ENCODE results near the gene AQR.
"Not testable (repeated sequence)": the region's sequence is repeated elsewhere in the genome, so short reads cannot be mapped to it uniquely, and the experiment has no call there.

Gene AQR

DNA sequence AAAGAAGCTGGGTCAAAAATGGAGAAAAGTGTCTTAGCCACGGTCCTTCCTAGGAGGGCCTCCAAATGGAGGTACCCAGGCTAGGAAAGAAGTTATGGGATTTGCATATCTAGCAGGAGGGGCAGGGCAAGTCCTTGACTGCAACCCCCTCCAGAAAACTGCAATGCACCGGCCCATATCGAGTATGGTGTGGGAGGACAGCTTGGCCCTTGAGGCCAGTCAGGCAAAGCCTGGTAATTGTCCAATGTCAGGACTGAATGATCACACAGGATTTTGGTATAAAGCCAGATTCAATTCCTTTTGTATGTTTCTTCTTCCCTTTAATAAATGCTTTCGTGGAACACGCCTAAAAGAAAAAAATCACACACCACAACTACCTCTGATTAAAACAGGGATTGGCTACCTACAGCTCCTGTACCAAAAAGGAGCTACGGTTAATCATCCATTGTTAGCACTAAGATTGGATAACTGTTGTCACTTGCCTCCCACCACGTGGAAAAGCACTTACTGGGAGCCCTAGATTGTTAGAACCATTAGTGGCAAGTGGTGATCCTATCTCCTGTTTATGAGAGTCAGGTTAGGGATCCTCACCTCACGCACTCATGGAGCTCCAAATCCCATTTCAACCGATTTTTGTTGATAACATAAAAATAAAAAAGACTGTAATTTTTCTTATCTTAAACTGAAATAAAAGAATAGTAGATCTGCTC is 17.4 kb upstream of the AQR start:
- H3K36me3 Mint-ChIP-seq (ENCODE audit: low read depth): peaks cover 37% of the 10 kb centered on the region
- H3K27ac Mint-ChIP-seq: peak overlapping the region; percentile 100
- intact Hi-C loops (cut with micrococcal nuclease): loop anchor here (5.0 kb wide), 1 partner anchor 560 kb away; the partner anchor contains the start of gene DPH6
- no peaks in the 10 kb centered on the region for H3K9me3 Mint-ChIP-seq
- H3K4me1 Mint-ChIP-seq (ENCODE audit: low read depth): peaks cover 25% of the 10 kb centered on the region
- peak overlapping the region; percentile 93 for H3K4me3 Mint-ChIP-seq
- H3K27me3 Mint-ChIP-seq: no peaks in the 10 kb centered on the region

DNA sequence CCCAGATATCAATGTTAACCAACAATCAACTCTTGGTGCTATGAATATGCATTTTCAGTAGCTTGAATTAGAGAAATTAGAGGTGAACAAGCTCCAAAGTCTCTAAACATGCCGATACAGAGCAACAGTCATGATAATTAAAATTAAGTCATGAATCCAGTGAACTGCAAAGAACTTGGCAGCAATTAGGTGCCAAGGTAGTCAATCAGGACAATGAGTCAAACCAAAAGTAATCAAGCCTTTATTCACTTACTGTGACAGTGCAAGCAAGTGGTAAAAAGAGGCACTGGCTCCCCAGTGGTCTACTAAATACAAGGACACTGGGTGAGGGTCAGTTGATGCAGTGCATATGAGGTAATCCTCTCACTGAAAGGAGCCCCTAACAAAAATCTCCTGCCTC is 16.8 kb upstream of the AQR start:
- Mint-ChIP-seq H3K27ac (no peak overlapping the region), H3K4me3 (peak overlapping the region; percentile 93), H3K27me3 (no peaks in the 10 kb centered on the region), H3K9me3 (no peaks in the 10 kb centered on the region), H3K36me3 (ENCODE audit: low read depth) (peaks cover 43% of the 10 kb centered on the region), H3K4me1 (ENCODE audit: low read depth) (peaks cover 25% of the 10 kb centered on the region)
- intact Hi-C loops (cut with micrococcal nuclease): loop anchor here (5.0 kb wide), 1 partner anchor 561 kb away; the partner anchor contains the start of gene DPH6

DNA sequence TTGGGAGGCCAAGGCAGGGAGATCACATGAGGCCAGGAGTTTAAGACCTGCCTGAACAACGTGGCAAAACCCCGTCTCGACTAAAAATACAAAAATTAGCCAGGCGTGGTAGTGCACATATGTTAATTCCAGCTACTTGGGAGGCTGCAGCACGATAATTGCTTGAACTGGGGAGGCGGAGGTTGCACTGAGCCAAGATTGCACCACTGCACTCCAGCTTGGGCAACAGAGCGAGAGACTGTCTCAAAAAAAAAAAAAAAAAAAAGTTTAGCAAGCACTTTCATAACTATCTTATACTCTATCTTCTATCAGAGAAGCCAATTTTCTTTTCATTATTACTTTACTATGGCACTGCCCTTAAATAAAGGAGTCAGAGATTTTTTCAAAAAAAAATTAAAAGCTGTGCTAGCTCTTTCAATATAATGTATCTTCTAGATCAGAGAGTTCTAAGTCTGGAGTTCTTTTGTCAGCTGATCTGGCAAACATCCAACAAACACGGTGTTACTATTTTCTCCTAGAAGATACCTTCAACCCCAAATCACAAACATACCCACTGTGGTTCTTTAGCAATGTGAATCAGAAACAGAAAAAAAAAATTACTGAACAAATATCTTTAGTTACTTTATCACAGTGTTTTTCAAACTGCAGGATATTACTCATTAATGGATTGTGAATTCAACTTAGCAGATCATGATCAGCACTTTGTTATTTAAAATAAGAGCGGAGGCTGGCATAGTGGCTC is 15.5 kb upstream of the AQR start:
- intact Hi-C loops (cut with micrococcal nuclease): loop anchor here (5.0 kb wide), 1 partner anchor 562 kb away; the partner anchor contains the start of gene DPH6
- no peaks in the 10 kb centered on the region for H3K9me3 Mint-ChIP-seq
- H3K4me3 Mint-ChIP-seq: no peak overlapping the region
- no peaks in the 10 kb centered on the region for H3K27me3 Mint-ChIP-seq
- H3K36me3 Mint-ChIP-seq (ENCODE audit: low read depth): peaks cover 46% of the 10 kb centered on the region
- peak overlapping the region; percentile 15 for H3K27ac Mint-ChIP-seq
- H3K4me1 Mint-ChIP-seq (ENCODE audit: low read depth): peaks cover 25% of the 10 kb centered on the region

DNA sequence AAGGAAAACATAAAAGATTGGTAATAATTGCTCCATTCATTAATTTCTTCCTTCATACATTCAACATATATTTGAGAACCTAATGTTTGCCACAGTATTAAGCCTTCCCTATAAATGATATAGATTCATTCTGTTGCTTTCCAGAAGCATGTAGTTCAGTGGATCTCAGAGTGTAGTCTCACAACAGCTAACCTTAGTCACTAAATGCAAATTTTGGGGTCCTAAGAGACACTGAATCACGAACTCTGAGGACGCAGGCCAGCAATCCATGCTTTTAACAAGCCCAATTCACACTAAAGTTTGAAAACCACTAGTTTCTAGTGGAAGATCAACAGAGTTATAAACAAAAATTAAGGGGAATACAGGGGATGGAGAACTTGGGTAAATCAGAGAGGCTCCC is 7.2 kb upstream of the AQR start:
- Mint-ChIP-seq H3K36me3 (ENCODE audit: low read depth) (peaks cover 19% of the 10 kb centered on the region), H3K4me1 (ENCODE audit: low read depth) (no peaks in the 10 kb centered on the region), H3K4me3 (no peak overlapping the region), H3K9me3 (no peaks in the 10 kb centered on the region), H3K27me3 (no peaks in the 10 kb centered on the region), H3K27ac (no peak overlapping the region)
- intact Hi-C loops (cut with micrococcal nuclease): no loop called here

DNA sequence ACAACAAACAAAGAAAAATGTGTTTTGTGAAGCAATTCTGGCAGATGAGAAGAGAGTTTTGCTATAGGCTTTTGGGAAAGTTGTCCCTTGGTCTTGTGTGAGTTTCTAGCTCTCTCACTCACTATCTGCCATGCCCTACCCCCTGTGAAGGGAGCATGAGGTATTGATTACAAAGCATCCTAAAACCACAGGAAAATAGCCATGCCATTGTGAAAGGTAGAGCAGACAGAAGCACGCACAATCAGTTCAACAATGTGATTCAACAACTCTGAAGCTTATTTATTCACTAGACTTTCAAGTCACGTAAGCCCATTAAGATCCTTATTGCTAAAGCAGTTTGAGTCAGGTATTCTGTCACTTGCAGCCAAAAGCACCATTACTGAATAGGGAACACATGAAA is 6.5 kb upstream of the AQR start:
- Mint-ChIP-seq H3K4me3 (no peak overlapping the region), H3K27ac (no peak overlapping the region), H3K4me1 (ENCODE audit: low read depth) (no peaks in the 10 kb centered on the region), H3K9me3 (no peaks in the 10 kb centered on the region), H3K36me3 (ENCODE audit: low read depth) (peaks cover 12% of the 10 kb centered on the region), H3K27me3 (no peaks in the 10 kb centered on the region)
- intact Hi-C loops (cut with micrococcal nuclease): no loop called here

DNA sequence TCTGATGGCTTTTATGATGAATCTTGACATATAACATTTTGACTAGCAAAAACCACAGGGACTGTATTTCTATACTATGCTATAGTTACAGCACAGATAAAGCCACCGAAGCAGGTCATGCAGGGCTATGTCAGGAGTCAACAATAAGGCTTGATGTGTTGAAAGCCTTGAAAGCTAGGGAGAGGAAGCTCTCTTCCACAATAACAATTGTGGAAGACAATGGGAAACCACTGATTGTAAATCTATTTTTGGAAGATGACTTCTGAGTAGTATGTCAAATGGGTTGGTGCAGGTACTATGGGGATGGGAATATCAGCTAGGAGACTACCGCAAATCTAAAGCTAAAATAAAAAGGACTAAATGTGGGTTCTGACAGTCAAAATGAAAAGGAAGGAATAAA is 4.0 kb upstream of the AQR start:
- Mint-ChIP-seq H3K9me3 (no peaks in the 10 kb centered on the region), H3K27me3 (no peaks in the 10 kb centered on the region), H3K4me3 (no peak overlapping the region), H3K4me1 (ENCODE audit: low read depth) (peaks cover 11% of the 10 kb centered on the region), H3K36me3 (ENCODE audit: low read depth) (peaks cover 22% of the 10 kb centered on the region), H3K27ac (no peak overlapping the region)
- intact Hi-C loops (cut with micrococcal nuclease): no loop called here

DNA sequence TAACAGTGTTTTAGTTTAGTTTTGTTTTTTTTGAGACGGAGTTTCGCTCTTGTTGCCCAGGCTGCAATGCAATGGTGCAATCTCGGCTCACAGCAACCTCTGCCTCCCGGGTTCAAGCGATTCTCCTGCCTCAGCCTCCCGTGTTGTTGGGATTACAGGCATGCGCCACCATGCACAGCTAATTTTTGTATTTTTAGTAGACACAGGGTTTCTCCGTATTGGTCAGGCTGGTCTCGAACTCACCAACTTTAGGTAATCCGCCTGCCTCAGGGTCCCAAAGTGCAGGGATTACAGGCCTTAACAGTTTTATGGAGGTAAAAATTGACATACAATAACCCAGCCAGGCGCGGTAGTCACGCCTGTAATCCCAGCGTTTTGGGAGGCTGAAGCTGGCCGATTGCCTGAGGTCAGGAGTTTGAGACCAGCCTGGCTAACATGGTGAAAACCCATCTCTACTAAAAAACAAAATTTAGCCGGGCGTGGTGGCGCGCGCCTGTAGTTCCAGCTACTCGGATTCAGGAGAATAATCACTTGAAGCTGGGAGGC is 629 bp upstream of the AQR start:
- H3K27me3 Mint-ChIP-seq; intact Hi-C loops (cut with micrococcal nuclease); H3K9me3 Mint-ChIP-seq: not testable (repeated sequence)
- H3K4me1 Mint-ChIP-seq (ENCODE audit: low read depth): peaks cover 41% of the 10 kb centered on the region
- peak overlapping the region; percentile 99 for H3K4me3 Mint-ChIP-seq
- peak overlapping the region; percentile 95 for H3K27ac Mint-ChIP-seq
- H3K36me3 Mint-ChIP-seq (ENCODE audit: low read depth): peaks cover 33% of the 10 kb centered on the region

DNA sequence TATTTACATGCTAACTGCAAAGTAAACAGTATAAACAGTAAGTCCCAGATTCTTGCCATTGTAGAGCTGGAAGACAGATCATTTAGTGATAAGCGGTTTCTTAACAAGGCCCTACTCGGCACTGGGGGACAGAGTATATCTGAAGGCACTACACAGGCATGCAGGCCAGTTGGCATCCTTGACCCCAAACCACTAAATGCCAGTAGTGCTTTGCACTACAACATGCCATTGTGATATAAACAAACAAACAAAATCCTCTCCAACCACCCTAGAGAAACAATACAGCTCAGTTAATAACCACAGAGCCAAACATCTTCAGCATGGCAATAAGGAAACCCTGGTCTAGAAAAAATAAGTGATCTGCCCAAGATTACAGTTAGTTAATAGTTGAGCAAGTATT is 5.3 kb downstream of the AQR start:
- Mint-ChIP-seq H3K4me1 (ENCODE audit: low read depth) (peaks cover 46% of the 10 kb centered on the region), H3K4me3 (no peak overlapping the region), H3K36me3 (ENCODE audit: low read depth) (peaks cover 63% of the 10 kb centered on the region), H3K27ac (no peak overlapping the region), H3K9me3 (no peaks in the 10 kb centered on the region), H3K27me3 (no peaks in the 10 kb centered on the region)
- intact Hi-C loops (cut with micrococcal nuclease): loop anchor here (10.0 kb wide), 1 partner anchor 739 kb away; the partner anchor contains the start of gene EMC4

DNA sequence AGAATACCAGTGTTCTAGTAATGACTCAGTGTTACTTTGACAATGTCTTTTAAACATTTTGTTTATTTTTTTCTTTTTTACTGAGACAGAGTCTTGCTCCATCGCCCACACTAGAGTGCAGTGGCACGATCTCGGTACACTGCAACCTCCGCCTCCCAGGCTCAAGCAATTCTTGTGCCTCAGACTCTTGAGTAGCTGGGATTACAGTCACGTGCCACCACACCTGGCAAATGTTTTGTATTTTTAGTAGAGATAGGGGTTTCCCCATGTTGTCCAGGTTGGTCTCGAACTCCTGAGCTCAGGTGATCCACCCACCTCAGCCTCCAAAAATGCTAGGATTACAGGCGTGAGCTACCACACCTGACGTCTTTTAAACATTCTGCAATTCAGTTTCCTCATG is 15.7 kb downstream of the AQR start:
- Mint-ChIP-seq H3K36me3 (ENCODE audit: low read depth) (peaks cover 72% of the 10 kb centered on the region), H3K27me3 (no peaks in the 10 kb centered on the region), H3K27ac (no peak overlapping the region), H3K4me3 (no peak overlapping the region), H3K9me3 (no peaks in the 10 kb centered on the region), H3K4me1 (ENCODE audit: low read depth) (no peaks in the 10 kb centered on the region)
- intact Hi-C loops (cut with micrococcal nuclease): no loop called here

DNA sequence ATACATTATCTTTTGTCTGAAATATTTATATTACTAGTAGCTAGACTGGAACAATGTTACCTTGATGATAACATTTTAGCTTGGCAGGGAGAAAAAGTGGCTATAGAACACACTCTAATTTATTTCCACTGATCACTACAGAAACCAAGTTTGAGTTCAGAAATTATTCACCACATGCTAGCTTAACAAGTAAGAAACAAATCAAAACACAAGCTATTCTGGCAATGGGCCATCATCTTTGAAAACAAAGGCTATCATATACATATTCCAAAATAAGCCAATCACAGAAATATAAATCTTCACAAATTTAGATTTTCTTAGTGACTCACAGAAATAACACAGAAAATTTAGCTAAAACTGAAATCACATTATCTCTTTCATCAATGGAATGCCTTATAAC is 17.1 kb downstream of the AQR start:
- H3K9me3 Mint-ChIP-seq: no peaks in the 10 kb centered on the region
- intact Hi-C loops (cut with micrococcal nuclease): no loop called here
- no peaks in the 10 kb centered on the region for H3K27me3 Mint-ChIP-seq
- no peak overlapping the region for H3K4me3 Mint-ChIP-seq
- no peaks in the 10 kb centered on the region for H3K4me1 Mint-ChIP-seq (ENCODE audit: low read depth)
- peaks cover 74% of the 10 kb centered on the region for H3K36me3 Mint-ChIP-seq (ENCODE audit: low read depth)
- H3K27ac Mint-ChIP-seq: no peak overlapping the region

DNA sequence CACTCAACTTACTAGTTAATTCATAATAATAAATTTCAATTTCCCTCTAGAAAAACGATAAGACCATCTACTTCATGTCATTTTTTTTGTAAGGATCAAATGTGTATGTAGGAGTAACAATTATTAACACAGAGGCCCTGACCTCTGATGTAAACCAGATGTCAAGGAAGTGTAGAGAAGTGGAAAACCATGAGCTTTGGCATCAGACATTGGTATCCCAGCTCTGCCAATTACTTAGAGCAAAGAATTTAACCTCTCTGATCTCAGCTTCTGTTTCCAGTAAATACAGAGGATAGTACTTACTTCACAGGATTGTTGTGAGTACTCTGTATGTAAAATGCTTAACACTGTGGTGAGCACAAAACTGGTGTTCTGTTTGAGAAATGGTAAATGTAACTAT is 17.5 kb downstream of the AQR start:
- H3K4me3 Mint-ChIP-seq: no peak overlapping the region
- no peaks in the 10 kb centered on the region for H3K9me3 Mint-ChIP-seq
- no peaks in the 10 kb centered on the region for H3K27me3 Mint-ChIP-seq
- H3K36me3 Mint-ChIP-seq (ENCODE audit: low read depth): peaks cover 76% of the 10 kb centered on the region
- no peaks in the 10 kb centered on the region for H3K4me1 Mint-ChIP-seq (ENCODE audit: low read depth)
- no peak overlapping the region for H3K27ac Mint-ChIP-seq
- intact Hi-C loops (cut with micrococcal nuclease): no loop called here

DNA sequence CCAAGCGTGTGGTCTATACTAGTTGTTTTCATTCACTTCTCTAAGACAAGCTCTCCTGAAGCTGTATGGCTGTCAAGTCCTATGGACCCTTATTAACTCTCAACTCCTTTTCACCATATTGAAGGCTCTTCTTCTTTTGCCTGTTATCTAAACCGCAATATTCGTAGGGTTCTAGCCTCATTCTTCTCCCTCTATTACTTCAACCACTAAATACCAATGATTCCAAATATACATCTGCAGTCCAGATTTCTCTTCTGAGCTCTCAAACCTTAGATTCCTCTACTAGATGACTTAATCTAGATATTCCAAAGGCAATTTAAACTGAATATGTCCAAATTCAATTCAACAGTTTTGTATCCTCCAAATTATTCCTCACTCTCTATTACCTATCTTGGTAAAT is 24.6 kb downstream of the AQR start:
- Mint-ChIP-seq H3K27me3 (no peaks in the 10 kb centered on the region), H3K27ac (no peak overlapping the region), H3K4me1 (ENCODE audit: low read depth) (no peaks in the 10 kb centered on the region), H3K9me3 (no peaks in the 10 kb centered on the region), H3K36me3 (ENCODE audit: low read depth) (peaks cover 64% of the 10 kb centered on the region), H3K4me3 (no peak overlapping the region)
- intact Hi-C loops (cut with micrococcal nuclease): no loop called here

DNA sequence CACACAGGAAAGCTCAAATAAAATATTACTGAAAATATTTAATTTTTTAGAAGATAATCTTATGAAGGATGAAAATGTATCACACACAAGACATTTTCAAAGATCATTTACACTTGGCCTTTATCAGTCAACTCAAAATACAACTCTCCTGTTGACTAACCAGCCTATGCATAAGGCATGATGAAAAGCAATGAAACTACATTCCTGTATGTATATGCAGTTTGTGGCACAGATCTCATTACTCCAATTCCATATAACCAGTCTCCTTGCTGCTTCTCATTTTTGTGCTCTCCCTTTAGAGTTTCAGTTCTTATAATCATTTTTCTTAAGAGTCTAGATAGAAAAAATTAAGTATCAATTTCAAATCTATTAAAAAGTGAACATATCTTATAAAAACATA is 25.8 kb downstream of the AQR start:
- Mint-ChIP-seq H3K27me3 (no peaks in the 10 kb centered on the region), H3K4me3 (no peak overlapping the region), H3K9me3 (no peaks in the 10 kb centered on the region), H3K36me3 (ENCODE audit: low read depth) (peaks cover 65% of the 10 kb centered on the region), H3K4me1 (ENCODE audit: low read depth) (no peaks in the 10 kb centered on the region), H3K27ac (no peak overlapping the region)
- intact Hi-C loops (cut with micrococcal nuclease): no loop called here

DNA sequence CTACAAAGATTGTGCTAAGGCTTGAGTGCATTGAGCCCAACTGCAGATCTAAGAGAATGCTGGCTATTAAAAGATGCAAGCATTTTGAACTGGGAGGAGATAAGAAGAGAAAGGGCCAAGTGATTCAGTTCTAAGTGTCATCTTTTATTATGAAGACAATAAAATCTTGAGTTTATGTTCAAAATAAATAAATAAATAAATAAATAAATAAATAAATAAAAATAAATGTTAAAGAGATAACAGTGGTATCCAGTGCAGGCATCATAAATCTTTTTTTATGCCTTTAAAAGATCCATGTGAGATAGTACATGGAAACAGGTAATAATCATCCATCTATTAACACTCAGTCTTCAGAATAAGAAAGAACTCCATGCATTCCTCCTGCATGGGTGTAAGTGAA is 26.3 kb downstream of the AQR start:
- H3K9me3 Mint-ChIP-seq; intact Hi-C loops (cut with micrococcal nuclease); H3K4me3 Mint-ChIP-seq; H3K27ac Mint-ChIP-seq; H3K27me3 Mint-ChIP-seq; H3K4me1 Mint-ChIP-seq (ENCODE audit: low read depth): not testable (repeated sequence)
- H3K36me3 Mint-ChIP-seq (ENCODE audit: low read depth): peaks cover 65% of the 10 kb centered on the region

Measured in dendritic cell treated with granulocyte-macrophage colony-stimulating factor and Interleukin-4, amounts not matched to agents 40 ng/mL and 50 ng/mL, for 4 days (primary cell).